HepG2 (cell line): ENCODE results near the gene AFAP1L2.
"Not testable (repeated sequence)": the region's sequence is repeated elsewhere in the genome, so short reads cannot be mapped to it uniquely, and the experiment has no call there.

ENCODE experiments used
- EEA1 ChIP-seq: sonication (generic); formaldehyde crosslinking; IDR thresholded peaks from 2 replicates; pipeline ENCODE4 v1.5.1; 2020; ENCODE audit warnings: mild to moderate bottlenecking, missing genetic modification reagents, borderline replicate concordance
- PHF5A ChIP-seq: IDR thresholded peaks from one replicate; pipeline ENCODE4 v1.6.1; 2018; ENCODE audit warnings: low read depth, missing genetic modification reagents; ENCODE audit not compliant: unreplicated experiment
- SP1 ChIP-seq, 2 experiments: fragments of 450-650 bp in 1 of 2; sonication (generic) in 1 of 2; formaldehyde crosslinking in 1 of 2; IDR thresholded peaks; 2 replicates each; pipeline versions ENCODE4 v1.4.0 to v1.6.1; 2016 to 2020; ENCODE audit warnings: missing genetic modification reagents in 1 of 2
- TEAD3 ChIP-seq: optimal IDR thresholded peaks from 2 replicates; pipeline ENCODE3; 2016; ENCODE audit warnings: borderline replicate concordance
- TF ChIP-seq, protein P1 (sequence below): sonication (generic); formaldehyde crosslinking; IDR thresholded peaks from 2 replicates; pipeline ENCODE4 v1.5.0; 2020; ENCODE audit warnings: missing genetic modification reagents
- TF ChIP-seq, protein P2 (sequence below): sonication (generic); formaldehyde crosslinking; IDR thresholded peaks from 2 replicates; pipeline ENCODE4 v1.5.0; 2020; ENCODE audit warnings: mild to moderate bottlenecking, missing genetic modification reagents, moderate library complexity
- TF ChIP-seq, protein P3 (sequence below): fragments of 450-650 bp; IDR thresholded peaks from 2 replicates; pipeline ENCODE4 v1.6.1; 2017; ENCODE audit warnings: mild to moderate bottlenecking
- TF ChIP-seq, protein P4 (sequence below): sonication (generic); formaldehyde crosslinking; IDR thresholded peaks from 2 replicates; pipeline ENCODE4 v1.8.1; 2022; ENCODE audit warnings: mild to moderate bottlenecking, missing genetic modification reagents
- TF ChIP-seq, protein P5 (sequence below): sonication (generic); formaldehyde crosslinking; conservative IDR thresholded peaks from 2 replicates; pipeline ENCODE4 v1.5.0; 2020; ENCODE audit warnings: missing genetic modification reagents
- TF ChIP-seq, protein P6 (sequence below): sonication (generic); formaldehyde crosslinking; IDR thresholded peaks from 2 replicates; pipeline ENCODE4 v1.5.0; 2020; ENCODE audit warnings: missing genetic modification reagents

DNA sequence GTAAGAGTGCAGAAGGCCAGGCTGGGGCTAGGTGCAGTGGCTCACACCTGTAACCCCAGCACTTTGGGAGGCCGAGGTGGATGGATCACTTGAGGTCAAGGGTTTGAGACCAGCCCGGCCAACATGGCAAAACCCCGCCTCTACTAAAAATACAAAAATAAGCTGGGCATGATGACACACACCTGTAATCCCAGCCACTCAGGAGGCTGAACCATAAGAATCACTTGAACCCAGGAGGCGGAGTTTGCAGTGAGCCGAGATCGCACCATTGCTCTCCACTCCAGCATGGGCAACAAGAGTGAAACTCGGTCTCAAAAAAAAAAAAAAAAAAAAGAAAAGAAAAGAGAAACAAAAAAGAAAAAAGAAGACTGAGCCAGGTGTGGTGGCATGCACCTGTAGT, 55.2 kb downstream of the AFAP1L2 start:
- TF ChIP-seq, protein P1, sequence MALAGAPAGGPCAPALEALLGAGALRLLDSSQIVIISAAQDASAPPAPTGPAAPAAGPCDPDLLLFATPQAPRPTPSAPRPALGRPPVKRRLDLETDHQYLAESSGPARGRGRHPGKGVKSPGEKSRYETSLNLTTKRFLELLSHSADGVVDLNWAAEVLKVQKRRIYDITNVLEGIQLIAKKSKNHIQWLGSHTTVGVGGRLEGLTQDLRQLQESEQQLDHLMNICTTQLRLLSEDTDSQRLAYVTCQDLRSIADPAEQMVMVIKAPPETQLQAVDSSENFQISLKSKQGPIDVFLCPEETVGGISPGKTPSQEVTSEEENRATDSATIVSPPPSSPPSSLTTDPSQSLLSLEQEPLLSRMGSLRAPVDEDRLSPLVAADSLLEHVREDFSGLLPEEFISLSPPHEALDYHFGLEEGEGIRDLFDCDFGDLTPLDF (CRISPR knock-in tag), result not testable (repeated sequence)
- TF ChIP-seq, protein P2, sequence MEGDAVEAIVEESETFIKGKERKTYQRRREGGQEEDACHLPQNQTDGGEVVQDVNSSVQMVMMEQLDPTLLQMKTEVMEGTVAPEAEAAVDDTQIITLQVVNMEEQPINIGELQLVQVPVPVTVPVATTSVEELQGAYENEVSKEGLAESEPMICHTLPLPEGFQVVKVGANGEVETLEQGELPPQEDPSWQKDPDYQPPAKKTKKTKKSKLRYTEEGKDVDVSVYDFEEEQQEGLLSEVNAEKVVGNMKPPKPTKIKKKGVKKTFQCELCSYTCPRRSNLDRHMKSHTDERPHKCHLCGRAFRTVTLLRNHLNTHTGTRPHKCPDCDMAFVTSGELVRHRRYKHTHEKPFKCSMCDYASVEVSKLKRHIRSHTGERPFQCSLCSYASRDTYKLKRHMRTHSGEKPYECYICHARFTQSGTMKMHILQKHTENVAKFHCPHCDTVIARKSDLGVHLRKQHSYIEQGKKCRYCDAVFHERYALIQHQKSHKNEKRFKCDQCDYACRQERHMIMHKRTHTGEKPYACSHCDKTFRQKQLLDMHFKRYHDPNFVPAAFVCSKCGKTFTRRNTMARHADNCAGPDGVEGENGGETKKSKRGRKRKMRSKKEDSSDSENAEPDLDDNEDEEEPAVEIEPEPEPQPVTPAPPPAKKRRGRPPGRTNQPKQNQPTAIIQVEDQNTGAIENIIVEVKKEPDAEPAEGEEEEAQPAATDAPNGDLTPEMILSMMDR (CRISPR knock-in tag), result not testable (repeated sequence)
- TF ChIP-seq, protein P3, sequence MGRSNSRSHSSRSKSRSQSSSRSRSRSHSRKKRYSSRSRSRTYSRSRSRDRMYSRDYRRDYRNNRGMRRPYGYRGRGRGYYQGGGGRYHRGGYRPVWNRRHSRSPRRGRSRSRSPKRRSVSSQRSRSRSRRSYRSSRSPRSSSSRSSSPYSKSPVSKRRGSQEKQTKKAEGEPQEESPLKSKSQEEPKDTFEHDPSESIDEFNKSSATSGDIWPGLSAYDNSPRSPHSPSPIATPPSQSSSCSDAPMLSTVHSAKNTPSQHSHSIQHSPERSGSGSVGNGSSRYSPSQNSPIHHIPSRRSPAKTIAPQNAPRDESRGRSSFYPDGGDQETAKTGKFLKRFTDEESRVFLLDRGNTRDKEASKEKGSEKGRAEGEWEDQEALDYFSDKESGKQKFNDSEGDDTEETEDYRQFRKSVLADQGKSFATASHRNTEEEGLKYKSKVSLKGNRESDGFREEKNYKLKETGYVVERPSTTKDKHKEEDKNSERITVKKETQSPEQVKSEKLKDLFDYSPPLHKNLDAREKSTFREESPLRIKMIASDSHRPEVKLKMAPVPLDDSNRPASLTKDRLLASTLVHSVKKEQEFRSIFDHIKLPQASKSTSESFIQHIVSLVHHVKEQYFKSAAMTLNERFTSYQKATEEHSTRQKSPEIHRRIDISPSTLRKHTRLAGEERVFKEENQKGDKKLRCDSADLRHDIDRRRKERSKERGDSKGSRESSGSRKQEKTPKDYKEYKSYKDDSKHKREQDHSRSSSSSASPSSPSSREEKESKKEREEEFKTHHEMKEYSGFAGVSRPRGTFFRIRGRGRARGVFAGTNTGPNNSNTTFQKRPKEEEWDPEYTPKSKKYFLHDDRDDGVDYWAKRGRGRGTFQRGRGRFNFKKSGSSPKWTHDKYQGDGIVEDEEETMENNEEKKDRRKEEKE, result not testable (repeated sequence)
- TF ChIP-seq, protein P4, sequence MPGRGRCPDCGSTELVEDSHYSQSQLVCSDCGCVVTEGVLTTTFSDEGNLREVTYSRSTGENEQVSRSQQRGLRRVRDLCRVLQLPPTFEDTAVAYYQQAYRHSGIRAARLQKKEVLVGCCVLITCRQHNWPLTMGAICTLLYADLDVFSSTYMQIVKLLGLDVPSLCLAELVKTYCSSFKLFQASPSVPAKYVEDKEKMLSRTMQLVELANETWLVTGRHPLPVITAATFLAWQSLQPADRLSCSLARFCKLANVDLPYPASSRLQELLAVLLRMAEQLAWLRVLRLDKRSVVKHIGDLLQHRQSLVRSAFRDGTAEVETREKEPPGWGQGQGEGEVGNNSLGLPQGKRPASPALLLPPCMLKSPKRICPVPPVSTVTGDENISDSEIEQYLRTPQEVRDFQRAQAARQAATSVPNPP (CRISPR knock-in tag), result not testable (repeated sequence)
- TF ChIP-seq EEA1 (CRISPR knock-in tag); SP1 (IDR thresholded peaks at IDR 0.05); SP1 (CRISPR knock-in tag; IDR thresholded peaks at IDR 0.05); TEAD3; PHF5A (CRISPR knock-in tag): not testable (repeated sequence)
- TF ChIP-seq, protein P5, sequence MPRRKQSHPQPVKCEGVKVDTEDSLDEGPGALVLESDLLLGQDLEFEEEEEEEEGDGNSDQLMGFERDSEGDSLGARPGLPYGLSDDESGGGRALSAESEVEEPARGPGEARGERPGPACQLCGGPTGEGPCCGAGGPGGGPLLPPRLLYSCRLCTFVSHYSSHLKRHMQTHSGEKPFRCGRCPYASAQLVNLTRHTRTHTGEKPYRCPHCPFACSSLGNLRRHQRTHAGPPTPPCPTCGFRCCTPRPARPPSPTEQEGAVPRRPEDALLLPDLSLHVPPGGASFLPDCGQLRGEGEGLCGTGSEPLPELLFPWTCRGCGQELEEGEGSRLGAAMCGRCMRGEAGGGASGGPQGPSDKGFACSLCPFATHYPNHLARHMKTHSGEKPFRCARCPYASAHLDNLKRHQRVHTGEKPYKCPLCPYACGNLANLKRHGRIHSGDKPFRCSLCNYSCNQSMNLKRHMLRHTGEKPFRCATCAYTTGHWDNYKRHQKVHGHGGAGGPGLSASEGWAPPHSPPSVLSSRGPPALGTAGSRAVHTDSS (CRISPR knock-in tag), result not testable (repeated sequence)
- TF ChIP-seq, protein P6, sequence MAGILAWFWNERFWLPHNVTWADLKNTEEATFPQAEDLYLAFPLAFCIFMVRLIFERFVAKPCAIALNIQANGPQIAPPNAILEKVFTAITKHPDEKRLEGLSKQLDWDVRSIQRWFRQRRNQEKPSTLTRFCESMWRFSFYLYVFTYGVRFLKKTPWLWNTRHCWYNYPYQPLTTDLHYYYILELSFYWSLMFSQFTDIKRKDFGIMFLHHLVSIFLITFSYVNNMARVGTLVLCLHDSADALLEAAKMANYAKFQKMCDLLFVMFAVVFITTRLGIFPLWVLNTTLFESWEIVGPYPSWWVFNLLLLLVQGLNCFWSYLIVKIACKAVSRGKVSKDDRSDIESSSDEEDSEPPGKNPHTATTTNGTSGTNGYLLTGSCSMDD (CRISPR knock-in tag), result not testable (repeated sequence)
